NCI-H82 treated with DMSO at 0.1 percent for 48 hours (cell line): ENCODE data around the gene MLH3.
"Not testable (repeated sequence)": the region's sequence is repeated elsewhere in the genome, so short reads cannot be mapped to it uniquely, and the experiment has no call there.

Experiments
- DNase-seq: peaks from one replicate; lab custom pipeline; 2025; ENCODE audit not compliant: unreplicated experiment; lab: John Stamatoyannopoulos, UW

MLH3 gene

DNA sequence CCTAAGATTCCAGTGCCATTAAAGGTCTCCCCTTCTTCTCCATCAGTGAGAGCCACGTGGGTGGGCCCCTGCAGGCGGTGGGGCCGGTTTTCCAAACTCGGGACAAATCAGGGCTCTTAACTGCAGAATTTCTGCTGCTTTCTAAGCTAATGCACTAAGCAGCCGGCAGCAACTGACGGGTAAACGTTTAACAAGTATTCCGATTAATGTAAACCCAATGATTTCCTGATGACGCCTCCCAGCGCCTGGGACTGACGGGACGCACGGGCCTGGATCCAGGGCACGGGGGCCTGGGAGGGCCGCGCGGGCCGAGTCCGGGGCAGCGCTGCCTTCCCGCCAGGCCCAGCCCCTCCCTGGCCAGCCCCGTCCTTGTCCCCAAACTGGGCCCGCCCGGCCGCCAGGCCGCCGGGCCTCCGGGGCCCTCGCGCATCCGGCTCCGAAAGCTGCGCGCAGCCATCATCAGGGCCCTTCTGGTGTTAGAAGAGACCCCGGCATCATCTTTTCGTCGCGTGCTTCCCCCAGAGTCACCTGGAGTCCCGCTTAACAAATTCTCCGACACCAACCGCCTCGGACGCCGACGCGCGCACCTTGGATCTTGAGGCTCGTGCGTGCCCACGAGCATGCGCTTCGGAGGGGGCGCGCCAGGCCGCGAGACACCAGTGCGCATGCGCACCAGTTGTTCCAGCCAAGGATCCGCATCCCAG lies at the start of gene MLH3:
Gene MLH3 (minus strand): TSS at position 616 of the 704 bp plus-strand sequence. CDS start 1,812 bp downstream, outside the sequence.
- no peak for DNase-seq

GRCh38 chr14:75098682-75099081 lies 47.4 kb upstream of the MLH3 start:
- no peak for DNase-seq

DNA sequence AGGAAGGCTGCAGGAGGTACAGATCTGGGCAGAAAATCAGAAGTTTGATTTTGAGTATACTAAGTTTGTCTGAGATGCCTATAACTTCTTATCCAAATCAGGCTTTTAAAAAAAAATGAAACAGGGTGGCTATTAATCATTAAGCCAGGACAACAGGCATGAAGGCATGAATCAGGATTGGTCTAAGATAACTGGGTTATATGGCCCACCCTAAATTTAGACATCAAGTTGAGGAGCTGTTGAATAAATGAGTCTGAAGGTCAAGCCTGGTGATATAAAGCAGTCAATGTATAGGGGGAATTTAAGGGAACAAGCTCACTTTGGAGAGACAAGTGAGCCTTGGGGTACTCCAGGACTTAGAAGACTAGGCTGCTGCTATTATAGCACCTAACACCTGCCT lies 46.9 kb upstream of the MLH3 start:
- DNase-seq, result no peak

DNA sequence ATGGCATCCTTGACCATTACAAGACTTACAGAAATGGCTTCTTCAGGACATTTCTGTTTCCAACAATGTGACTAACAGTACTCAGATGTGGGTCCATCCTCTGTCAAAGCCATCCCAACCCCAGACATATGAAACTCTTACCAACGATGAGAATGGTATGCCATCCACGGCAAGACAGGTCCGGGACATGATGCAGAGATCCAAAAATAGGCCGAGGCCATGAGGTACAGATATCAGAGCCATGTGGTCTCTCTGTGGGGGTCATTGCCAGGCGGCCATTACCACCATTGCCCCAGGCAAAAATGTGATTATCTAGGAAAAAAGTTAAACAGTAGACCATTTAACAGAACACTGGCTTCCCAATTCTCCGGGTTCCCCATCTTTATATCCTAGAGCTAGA lies 45.7 kb upstream of the MLH3 start:
- DNase-seq, result no peak

DNA sequence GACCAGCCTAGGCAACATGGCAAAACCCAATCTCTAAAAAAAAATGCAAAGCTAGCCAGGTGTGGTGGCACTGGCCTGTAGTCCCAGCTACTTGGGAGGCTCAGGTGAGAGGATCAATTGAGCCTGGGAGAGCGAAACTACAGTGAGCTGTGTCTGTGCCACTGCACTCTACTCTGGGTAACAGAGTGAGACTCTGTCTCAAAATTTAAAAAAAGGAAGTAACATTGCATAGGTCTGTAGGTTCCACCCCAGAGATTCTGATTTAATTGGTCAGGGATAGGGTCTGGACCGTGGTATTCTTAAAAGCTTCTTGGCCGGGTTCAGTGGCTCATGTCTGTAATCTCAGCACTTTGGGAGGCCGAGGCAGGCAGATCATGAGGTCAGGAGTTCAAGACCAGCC lies 44.4 kb upstream of the MLH3 start:
- no peak for DNase-seq

DNA sequence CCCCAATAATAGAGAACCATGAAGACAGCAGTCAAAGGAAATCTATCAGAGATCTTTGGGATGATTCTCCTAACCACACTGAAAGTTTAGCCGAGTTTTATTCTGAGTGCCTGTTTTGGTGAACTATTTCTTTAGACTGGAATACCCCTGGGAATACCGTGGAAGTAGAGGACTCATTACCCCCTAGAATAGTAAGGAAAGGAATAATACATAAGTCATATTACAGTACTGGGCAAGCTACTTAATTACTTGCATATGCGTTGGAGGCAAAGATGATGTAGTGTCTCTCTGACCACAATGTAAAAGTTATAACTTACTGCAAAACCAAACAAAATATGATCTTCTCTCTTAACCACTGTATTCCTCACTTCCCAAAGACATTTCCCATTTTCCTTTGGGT lies 43.6 kb upstream of the MLH3 start:
- no peak for DNase-seq

DNA sequence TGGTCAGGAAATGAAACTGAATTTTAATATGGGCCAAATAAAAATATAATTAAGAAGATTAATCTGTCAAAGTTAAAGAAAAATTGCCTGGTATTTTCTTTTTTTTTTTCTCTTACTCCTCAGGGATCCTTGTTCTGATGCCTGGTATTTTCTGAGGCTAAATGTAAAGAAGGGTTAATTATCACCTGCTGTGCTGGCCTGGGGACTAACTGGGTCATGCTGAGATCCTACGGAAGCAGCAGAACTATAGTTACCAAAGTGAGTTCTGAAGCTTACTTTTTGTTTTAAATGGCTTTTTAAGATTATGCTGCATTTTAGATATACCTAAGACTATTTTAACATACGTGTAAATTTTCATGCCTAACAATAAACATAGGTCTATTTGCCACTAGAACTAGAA lies 41.4 kb upstream of the MLH3 start:
- no peak for DNase-seq

- DNase-seq, result no peak
These were observed 40.0 kb upstream of the MLH3 start for GRCh38 chr14:75091251-75091650.

GRCh38 chr14:75090353-75090752 lies 39.1 kb upstream of the MLH3 start:
- DNase-seq, result no peak

DNA sequence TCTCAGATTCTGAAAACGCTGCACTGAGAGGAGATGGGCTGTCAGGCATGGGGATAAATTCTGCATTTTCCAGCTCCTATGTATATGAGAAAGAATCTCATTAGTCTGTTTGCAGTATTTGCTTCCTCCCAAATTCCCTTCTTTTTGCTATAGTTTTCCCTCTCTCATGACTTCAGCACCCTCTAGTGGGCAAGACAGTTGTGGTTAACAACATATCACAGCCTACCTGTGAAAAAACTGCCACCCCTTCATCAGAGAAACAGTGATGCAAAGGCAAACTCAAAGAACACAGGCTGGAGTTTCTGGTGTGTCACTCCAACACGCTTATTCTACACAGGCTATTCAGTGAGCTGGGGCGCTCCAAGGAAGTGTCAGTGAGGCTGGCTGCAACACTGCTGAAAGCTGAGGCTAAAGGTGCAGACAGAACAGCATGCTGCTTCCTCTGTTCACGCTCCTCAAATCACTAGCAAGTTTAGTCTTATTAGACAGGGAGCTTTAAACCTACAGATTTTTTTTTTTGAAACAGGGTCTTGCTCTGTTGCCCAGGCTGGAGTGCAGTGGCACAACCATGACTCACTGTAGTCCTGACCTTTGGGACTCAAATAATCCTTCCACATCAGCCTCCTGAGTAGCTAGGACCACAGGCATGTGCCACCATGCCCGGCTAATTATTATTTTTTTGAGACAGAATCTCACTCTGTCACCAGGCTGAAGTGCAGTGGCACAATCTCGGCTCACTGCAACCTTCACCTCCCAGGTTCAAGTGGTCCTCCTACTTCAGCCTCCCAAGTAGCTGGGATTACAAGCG lies 37.5 kb upstream of the MLH3 start:
- DNase-seq, result peak; percentile 1

GRCh38 chr14:75088153-75088552 lies 36.9 kb upstream of the MLH3 start:
- no peak for DNase-seq

DNA sequence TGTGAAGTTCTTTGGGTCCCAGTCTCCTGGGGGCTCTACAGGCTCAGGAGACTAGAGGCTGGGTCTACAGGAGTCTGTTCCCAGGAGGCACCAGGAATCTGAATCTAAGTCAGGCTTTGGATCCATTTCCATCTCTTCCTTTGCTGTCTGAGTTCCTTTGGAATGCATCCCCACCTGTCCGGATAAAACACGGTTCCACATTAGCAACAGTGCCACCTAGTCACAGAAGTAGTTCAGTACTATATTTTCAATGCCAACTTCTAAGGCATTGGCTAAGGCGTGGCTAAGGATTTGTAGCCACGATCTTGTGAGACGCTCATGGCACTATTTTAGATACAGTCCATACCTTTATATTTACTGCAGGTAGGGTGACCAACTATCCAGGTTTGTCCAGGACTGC lies 33.2 kb upstream of the MLH3 start:
- DNase-seq, result no peak

GRCh38 chr14:75083271-75083670 lies 32.0 kb upstream of the MLH3 start:
- DNase-seq, result no peak

DNA sequence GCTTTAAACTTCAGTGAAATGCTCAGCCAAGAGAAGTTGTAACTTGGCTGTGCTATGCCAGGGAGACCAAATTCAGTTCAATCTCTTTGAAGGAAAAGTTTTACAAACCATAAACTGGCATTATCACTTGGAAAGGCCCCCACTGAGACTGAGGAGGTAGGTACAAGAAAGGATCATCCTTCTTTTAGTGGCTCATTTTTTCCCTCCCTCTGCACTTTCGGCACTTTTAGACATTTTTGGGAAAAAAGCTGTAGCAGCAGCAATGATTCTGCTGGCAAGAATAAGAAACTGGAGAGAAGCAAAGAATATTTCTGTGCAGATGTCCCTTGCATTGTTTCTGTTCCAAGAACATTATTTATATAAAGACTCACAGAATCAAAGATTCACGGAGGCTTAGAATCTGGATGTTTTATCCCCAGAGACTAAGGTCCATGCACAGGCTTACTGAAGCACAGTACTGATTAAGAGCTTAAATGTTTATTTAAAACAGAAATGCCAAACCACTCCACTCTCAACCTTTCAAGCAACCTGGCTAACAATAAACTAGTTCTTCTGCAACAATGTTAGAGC lies 30.5 kb upstream of the MLH3 start:
- DNase-seq, result no peak

- no peak for DNase-seq
These were observed 28.3 kb upstream of the MLH3 start for GRCh38 chr14:75079521-75079920.

DNA sequence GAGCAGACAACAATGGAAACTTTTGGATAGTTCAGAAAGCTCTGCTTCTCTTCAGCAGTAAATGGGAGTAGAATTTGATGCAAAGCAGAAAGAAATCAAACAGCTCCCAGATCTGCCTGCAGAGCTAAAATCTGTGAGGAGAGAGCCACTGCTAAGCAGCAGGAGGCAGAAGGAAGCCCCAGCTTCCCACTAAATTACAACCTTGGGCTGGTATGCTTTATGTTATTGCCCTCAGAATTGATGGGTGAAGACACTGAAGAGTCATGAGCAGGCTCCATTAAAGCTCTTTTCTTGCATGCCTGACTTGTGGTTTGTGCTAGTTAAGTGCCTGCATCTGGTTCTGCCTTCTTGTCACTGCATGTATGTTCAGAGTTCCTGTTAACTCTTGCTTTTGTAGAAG lies 26.5 kb upstream of the MLH3 start:
- no peak for DNase-seq

GRCh38 chr14:75070383-75070782 lies 19.1 kb upstream of the MLH3 start:
- DNase-seq, result no peak

- DNase-seq, result no peak
These were observed 18.5 kb upstream of the MLH3 start for GRCh38 chr14:75069811-75070145.

- no peak for DNase-seq
These were observed 18.0 kb upstream of the MLH3 start, which contains the start of gene ZC2HC1C for GRCh38 chr14:75069121-75069810. Gene ZC2HC1C (plus strand): TSS chr14:75069641. CDS start chr14:75070574, 933 bp downstream.

- DNase-seq, result no peak
These were observed 17.2 kb upstream of the MLH3 start for GRCh38 chr14:75068294-75069120.

GRCh38 chr14:75067765-75068164 lies 16.5 kb upstream of the MLH3 start:
- not testable (repeated sequence) for DNase-seq
